OCI-LY7 (cell line): ENCODE measurements around the gene PFAS.

Experiments
- CTCF ChIP-seq: fragments of 200-600 bp; sonication (generic); conservative IDR thresholded peaks from 2 replicates; pipeline ENCODE4 v1.5.1; 2014; ENCODE audit warnings: mild to moderate bottlenecking, antibody characterized with exemption, low read length, moderate library complexity, mixed read lengths
- EZH2phosphoT487 ChIP-seq: fragments of 200-600 bp; sonication (generic); IDR thresholded peaks from 2 replicates; pipeline ENCODE4 v1.6.1; 2018; ENCODE audit warnings: low read depth, borderline replicate concordance, mild to moderate bottlenecking, mixed run types, antibody characterized with exemption, low read length, moderate library complexity, mixed read lengths

GRCh38 chr17:8225813-8226535, 23.1 kb upstream of the PFAS start:
- TF ChIP-seq CTCF (no peak), EZH2phosphoT487 (no peak)
